ENCODE data around the gene ZNF518B. TPM values are rescaled to one million over a fixed set of nuclear protein-coding genes. Genes with fewer than 3 reads are reported as not detected.

Gene ZNF518B
- total and polyA plus RNA-seq, 9 of the 15 experiments (the other 6 are each of a cell fraction or from before 2014, with no cell fraction given), result 13.1 to 48.9 (median 37.5) TPM

DNA sequence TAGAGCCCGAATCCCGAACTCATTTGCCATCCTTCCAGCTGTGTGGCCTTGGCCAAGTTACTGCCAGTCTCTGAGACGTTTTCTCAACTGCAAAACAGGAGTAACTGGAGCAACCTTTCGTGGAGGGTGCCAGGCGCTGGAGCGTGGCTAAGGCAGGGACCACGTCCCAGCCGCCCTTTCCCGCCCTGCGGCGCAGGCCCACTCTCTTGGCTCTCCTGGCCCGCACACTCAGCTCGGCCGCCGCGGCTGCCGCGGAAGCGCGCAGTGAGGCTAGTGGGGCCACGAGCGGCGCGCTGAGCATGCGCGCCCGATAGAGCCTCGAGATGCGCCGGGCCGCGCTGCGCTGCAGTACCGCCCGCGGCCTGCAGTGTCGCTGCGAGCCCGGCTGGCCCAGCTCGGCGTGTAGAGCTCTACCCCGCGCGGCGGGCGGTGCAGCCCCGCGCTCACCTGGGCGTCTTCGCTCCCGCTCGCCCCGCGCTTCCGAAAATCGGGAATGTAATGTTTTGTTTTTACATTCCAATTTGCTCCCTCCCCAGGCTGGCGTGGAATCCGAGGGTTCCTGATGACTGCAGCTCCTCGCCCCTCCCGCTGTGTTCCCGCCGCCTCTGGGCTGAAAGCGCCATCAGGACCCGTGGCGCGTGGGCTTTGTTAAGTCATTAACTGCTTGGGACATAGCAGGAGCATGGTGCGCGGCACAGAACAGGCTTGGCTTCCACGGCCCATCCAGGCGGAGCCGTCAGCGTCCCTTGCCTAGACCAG lies 4.0 kb upstream of the ZNF518B start (continued):
- TF ChIP-seq, protein P1, sequence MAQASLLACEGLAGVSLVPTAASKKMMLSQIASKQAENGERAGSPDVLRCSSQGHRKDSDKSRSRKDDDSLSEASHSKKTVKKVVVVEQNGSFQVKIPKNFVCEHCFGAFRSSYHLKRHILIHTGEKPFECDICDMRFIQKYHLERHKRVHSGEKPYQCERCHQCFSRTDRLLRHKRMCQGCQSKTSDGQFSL (CRISPR knock-in tag; IDR thresholded peaks at IDR 0.05), result peak; percentile 60
- TF ChIP-seq, protein P1 (tag; IDR thresholded peaks at IDR 0.05), result no peak
- TF ChIP-seq, protein P2, sequence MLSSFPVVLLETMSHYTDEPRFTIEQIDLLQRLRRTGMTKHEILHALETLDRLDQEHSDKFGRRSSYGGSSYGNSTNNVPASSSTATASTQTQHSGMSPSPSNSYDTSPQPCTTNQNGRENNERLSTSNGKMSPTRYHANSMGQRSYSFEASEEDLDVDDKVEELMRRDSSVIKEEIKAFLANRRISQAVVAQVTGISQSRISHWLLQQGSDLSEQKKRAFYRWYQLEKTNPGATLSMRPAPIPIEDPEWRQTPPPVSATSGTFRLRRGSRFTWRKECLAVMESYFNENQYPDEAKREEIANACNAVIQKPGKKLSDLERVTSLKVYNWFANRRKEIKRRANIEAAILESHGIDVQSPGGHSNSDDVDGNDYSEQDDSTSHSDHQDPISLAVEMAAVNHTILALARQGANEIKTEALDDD (IDR thresholded peaks at IDR 0.05), result no peak
- peak; percentile 62; the same call in 1 of the 2 replicates for TF ChIP-seq POLR2A (conservative IDR thresholded peaks at IDR 0.05)
- TF ChIP-seq SMAD1 (IDR thresholded peaks at IDR 0.05; ENCODE audit: low read depth, low read length, partially characterized antibody), result no peak
- TF ChIP-seq NONO (IDR thresholded peaks at IDR 0.05; ENCODE audit: low read depth in 2 of 2, low read length in 1 of 2), result no peak
- TF ChIP-seq, protein P3, sequence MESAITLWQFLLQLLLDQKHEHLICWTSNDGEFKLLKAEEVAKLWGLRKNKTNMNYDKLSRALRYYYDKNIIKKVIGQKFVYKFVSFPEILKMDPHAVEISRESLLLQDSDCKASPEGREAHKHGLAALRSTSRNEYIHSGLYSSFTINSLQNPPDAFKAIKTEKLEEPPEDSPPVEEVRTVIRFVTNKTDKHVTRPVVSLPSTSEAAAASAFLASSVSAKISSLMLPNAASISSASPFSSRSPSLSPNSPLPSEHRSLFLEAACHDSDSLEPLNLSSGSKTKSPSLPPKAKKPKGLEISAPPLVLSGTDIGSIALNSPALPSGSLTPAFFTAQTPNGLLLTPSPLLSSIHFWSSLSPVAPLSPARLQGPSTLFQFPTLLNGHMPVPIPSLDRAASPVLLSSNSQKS (CRISPR knock-in tag; IDR thresholded peaks at IDR 0.05), result no peak
- TF ChIP-seq PHB (CRISPR knock-in tag; IDR thresholded peaks at IDR 0.05), result no peak
- TF ChIP-seq ZNF134 (CRISPR knock-in tag; conservative IDR thresholded peaks at IDR 0.05), result no peak
- no peak for TF ChIP-seq BRF1 (IDR thresholded peaks at IDR 0.05; ENCODE audit: borderline replicate concordance, extremely low read depth, insufficient read length)
- TF ChIP-seq, protein P4, sequence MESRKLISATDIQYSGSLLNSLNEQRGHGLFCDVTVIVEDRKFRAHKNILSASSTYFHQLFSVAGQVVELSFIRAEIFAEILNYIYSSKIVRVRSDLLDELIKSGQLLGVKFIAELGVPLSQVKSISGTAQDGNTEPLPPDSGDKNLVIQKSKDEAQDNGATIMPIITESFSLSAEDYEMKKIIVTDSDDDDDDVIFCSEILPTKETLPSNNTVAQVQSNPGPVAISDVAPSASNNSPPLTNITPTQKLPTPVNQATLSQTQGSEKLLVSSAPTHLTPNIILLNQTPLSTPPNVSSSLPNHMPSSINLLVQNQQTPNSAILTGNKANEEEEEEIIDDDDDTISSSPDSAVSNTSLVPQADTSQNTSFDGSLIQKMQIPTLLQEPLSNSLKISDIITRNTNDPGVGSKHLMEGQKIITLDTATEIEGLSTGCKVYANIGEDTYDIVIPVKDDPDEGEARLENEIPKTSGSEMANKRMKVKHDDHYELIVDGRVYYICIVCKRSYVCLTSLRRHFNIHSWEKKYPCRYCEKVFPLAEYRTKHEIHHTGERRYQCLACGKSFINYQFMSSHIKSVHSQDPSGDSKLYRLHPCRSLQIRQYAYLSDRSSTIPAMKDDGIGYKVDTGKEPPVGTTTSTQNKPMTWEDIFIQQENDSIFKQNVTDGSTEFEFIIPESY (CRISPR knock-in tag; IDR thresholded peaks at IDR 0.05), result peak; percentile 100
- TF ChIP-seq ZNF766 (CRISPR knock-in tag; conservative IDR thresholded peaks at IDR 0.05), result no peak
- peak; percentile 91 for TF ChIP-seq FIP1L1 (IDR thresholded peaks at IDR 0.05; ENCODE audit: low read depth, low read length, poor library complexity, severe bottlenecking)
- no peak; the same call in 1 of the 2 replicates for TF ChIP-seq CREB1 (IDR thresholded peaks at IDR 0.05)
- peak; percentile 72 for TF ChIP-seq CREB1 (CRISPR knock-in tag; IDR thresholded peaks at IDR 0.05)
- no peak for TF ChIP-seq TAL1 (IDR thresholded peaks at IDR 0.05)
- TF ChIP-seq EHMT2 (IDR thresholded peaks at IDR 0.05), result peak; percentile 88
- TF ChIP-seq RNF2 (IDR thresholded peaks at IDR 0.05), result no peak
- TF ChIP-seq NUFIP1 (IDR thresholded peaks at IDR 0.05; ENCODE audit: partially characterized antibody), result no peak
- no peak for TF ChIP-seq NFE2 (IDR thresholded peaks at IDR 0.05; ENCODE audit: low read depth)
- TF ChIP-seq, protein P5, sequence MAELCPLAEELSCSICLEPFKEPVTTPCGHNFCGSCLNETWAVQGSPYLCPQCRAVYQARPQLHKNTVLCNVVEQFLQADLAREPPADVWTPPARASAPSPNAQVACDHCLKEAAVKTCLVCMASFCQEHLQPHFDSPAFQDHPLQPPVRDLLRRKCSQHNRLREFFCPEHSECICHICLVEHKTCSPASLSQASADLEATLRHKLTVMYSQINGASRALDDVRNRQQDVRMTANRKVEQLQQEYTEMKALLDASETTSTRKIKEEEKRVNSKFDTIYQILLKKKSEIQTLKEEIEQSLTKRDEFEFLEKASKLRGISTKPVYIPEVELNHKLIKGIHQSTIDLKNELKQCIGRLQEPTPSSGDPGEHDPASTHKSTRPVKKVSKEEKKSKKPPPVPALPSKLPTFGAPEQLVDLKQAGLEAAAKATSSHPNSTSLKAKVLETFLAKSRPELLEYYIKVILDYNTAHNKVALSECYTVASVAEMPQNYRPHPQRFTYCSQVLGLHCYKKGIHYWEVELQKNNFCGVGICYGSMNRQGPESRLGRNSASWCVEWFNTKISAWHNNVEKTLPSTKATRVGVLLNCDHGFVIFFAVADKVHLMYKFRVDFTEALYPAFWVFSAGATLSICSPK (IDR thresholded peaks at IDR 0.05; ENCODE audit: borderline replicate concordance), result no peak
- TF ChIP-seq TEAD1 (CRISPR knock-in tag; IDR thresholded peaks at IDR 0.05), result peak in 1 of 2 experiments; percentile 37; a peak in 1 of 4 replicates

Measured in K562 (cell line).